RPMI7951 (cell line): ENCODE results near the gene OR2B2. TPM values are rescaled to one million over a fixed set of nuclear protein-coding genes. Genes with fewer than 3 reads are reported as not detected.
"Not testable (repeated sequence)": the region's sequence is repeated elsewhere in the genome, so short reads cannot be mapped to it uniquely, and the experiment has no call there.

Experiments used
- DNase-seq: peaks from one replicate; pipeline ENCODE4 v3.0.0-alpha.2; 2012; ENCODE audit warnings: low read depth
- total RNA-seq: library from RNA; depleted of rRNA; stranded (reverse); fragments of >200 nt; shearing (Covaris generic); gene quantifications from 2 replicates; pipeline ENCODE4 v1.2.3, GENCODE V29; 2014; rRNA removed

OR2B2 gene
- total RNA-seq = not detected in 2 replicates

GRCh38 chr6:27911956-27912446 is at the start of gene OR2B2:
Gene OR2B2, minus strand, starts transcription at chr6:27912396. Its CDS starts 77 bp downstream, at chr6:27912319.
- DNase-seq = no peak

DNA sequence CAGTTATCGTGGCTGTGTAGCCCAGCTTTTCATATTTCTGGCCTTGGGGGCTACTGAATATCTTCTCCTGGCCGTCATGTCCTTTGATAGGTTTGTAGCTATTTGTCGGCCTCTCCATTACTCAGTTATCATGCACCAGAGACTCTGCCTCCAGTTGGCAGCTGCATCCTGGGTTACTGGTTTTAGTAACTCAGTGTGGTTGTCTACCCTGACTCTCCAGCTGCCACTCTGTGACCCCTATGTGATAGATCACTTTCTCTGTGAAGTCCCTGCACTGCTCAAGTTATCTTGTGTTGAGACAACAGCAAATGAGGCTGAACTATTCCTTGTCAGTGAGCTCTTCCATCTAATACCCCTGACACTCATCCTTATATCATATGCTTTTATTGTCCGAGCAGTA is 45.3 kb upstream of the OR2B2 start:
- no peak for DNase-seq

DNA sequence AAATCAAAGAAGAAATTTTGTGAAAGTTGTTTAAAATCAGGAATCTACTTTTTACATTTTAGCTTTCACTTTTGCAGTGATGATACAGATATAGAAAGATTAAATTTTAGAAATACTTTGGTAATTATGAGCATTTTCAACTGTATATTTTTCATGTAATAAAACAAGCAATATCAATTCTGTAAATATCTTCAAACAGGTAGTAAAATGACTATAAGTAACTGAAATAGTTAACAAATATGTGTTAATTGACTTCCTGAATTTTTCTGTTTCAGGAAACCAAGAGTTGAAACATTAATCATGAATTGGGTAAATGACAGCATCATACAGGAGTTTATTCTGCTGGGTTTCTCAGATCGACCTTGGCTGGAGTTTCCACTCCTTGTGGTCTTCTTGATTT is 44.7 kb upstream of the OR2B2 start, which contains the start of gene OR2B6:
Gene OR2B6, plus strand, starts transcription at position 301 of the 400 bp plus-strand sequence. Its CDS starts 0 bp downstream, at position 301.
- DNase-seq = no peak

- no peak for DNase-seq
Measured at GRCh38 chr6:27951040-27951439, 38.8 kb upstream of the OR2B2 start.

GRCh38 chr6:27948237-27948636 is 36.0 kb upstream of the OR2B2 start:
- no peak for DNase-seq

DNA sequence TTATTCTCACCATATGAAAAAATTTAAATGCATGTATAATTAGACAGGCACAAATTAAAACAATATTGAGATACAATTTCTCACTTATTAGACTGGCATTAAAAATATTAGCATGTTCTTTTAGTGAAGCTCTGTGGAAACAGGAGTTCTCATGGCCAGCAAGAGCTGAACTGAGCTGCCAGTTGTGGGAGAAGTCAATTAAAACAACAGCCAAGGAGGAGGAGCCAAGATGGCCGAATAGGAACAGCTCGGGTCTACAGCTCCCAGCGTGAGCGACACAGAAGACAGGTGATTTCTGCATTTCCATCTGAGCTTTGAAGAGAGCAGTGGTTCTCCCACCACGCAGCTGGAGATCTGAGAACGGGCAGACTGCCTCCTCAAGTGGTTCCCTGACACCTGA is 30.9 kb upstream of the OR2B2 start:
- DNase-seq = not testable (repeated sequence)

- peak; percentile 11 for DNase-seq
Measured at GRCh38 chr6:27940766-27941165, 28.6 kb upstream of the OR2B2 start.

DNA sequence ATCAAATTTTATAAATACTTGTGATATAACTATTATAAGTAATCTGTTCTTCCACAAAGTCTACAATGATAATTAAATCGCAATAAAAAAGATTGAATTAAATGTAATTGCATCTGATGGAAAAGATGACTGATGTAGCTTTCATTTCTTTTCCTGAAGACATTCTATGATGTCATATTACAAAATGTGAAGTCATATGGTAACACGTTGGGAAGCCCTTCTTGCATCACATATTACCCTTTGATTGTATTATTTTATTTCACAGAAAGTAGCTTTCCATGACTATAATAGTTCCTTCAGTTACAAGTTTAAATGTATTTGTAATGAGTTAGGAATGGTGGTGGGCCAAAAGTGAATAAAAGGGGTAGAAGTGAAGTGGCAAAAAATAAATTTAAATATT is 19.0 kb upstream of the OR2B2 start:
- no peak for DNase-seq

DNA sequence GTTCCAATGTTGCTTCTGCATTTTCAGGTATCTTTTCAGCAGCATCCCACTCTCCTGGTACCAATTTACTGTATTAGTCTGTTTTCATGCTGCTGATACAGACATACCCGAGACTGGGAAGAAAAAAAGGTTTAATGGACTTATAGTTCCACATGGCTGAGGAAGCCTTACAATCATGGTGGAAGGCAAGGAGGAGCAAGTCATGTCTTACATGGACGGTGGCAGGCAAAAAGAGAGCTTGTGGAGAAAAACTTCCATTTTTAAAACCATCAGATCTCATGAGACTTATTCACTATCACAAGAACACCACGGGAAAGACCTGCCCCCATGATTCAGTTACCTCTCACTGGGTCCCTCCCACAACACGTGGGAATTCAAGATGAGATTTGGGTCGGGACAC is 17.7 kb upstream of the OR2B2 start:
- DNase-seq = not testable (repeated sequence)

- DNase-seq = not testable (repeated sequence)
Measured at GRCh38 chr6:27928041-27928440, 15.8 kb upstream of the OR2B2 start.

DNA sequence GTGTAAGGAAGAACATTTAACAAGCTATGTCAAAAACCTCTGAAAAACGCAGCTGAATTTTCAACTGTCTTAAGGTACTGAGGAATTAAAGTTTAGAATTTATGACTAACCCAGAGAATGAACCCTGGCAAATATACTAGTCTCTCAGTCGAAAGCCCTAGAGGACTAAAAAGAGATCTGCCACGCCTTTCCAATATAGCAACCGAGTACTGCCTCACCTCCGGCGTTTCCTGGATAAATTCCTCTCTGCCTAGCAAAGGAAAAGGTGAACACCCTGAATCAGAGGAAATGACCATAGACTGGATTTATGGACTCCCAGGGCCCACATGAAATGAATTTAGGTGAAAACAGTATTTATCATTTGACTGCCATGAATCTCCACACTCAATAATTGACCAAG is 12.0 kb upstream of the OR2B2 start:
- no peak for DNase-seq

GRCh38 chr6:27922949-27923348 is 10.8 kb upstream of the OR2B2 start:
- DNase-seq = no peak

- DNase-seq = no peak
Measured at GRCh38 chr6:27908017-27908416, 4.2 kb downstream of the OR2B2 start.

DNA sequence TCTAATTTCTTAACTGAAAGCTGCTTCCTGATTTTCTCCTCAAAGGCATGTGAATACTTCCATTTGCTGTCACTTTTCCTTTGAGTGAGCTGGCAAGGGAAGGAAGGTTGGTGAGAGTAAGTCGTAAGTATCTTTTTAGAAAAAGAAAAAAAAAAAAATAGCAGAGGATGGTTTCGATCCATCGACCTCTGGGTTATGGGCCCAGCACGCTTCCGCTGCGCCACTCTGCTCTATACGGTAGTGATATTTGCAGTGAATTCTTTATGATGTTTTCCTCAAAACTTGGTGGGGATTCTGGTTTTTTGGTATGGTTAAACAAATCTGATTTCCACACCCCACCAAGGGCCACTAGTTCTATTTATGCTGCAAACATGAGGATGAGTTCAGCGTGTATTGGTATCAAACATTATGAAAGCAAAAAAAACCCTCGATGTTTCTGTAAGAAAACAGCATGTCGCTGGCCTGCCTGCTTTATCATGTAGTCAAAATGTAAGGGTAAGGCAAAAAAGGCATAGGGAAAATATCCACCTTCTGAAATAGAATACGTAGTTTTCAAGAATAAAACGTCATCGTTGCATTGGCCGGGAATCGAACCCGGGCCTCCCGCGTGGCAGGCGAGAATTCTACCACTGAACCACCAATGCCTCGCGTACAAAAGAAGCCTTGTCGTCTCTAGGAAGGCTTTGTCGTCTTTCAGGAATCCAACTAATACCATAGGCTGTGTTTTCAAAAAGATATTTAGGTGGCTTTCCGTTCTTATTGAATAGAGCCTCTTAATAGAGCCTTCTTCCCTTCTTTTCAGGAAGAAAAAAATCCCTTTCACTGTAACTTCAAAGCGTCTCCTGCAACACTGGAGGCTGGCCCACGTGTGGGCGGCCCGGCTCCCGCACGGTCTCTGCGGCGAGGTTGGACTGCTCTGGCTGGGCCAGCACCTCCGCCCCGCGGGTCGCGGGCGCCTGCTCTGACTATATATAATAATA is 9.6 kb downstream of the OR2B2 start:
- peak; percentile 79 for DNase-seq

DNA sequence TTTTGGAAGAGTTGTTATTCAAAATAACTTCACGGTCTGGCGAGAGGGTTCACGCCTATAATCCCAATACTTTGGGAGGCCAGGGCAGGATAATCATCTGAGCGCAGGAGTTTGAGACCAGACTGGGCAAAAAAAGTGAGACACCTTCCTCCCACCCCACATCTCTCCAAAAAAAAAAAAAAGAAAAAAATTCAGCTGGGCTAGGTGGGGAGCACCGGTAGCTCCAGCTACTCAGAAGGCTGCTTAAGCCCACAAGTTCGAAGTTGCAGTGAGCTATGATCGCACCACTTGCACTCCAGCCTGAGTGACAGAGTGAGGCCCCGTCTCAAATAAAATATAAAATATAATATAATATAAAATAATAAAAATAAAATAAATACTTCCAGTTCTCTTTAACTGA is 10.4 kb downstream of the OR2B2 start:
- DNase-seq = no peak

DNA sequence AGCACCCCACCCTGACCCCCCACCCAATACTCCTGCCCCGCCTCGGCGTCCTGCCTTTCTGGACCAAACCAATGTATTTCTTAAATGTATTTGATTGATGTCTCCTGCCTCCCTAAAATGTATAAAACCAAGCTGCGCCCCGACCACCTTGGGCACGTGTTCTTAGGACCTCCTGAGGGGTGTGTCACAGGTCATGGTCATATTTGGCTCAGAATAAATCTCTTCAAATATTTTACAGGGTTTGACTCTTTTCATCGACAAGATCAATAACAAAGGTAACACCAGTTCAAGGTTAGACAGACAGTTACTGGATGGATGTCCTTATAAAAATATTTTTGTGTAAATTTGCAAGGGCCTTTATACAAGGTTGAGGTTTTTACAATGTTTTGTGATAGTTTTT is 12.0 kb downstream of the OR2B2 start:
- DNase-seq = not testable (repeated sequence)

DNA sequence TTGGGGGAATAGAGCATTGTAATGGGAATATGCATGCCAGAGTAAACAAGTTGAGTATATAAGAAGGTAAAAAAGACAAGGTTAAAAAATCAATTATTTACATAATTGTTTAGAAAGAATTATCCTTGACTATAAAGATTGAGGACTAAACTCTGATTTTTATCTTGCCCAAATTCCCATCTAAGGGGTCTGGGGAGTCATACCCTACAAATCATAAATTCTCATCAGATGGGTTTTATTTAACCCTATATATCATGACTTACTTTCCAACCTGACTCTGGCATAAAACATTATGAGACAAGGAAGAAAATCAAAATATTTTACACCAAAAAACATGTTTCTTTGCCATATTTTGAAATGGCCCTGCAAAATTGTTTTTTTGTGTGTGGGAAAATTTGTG is 12.7 kb downstream of the OR2B2 start:
- no peak for DNase-seq

DNA sequence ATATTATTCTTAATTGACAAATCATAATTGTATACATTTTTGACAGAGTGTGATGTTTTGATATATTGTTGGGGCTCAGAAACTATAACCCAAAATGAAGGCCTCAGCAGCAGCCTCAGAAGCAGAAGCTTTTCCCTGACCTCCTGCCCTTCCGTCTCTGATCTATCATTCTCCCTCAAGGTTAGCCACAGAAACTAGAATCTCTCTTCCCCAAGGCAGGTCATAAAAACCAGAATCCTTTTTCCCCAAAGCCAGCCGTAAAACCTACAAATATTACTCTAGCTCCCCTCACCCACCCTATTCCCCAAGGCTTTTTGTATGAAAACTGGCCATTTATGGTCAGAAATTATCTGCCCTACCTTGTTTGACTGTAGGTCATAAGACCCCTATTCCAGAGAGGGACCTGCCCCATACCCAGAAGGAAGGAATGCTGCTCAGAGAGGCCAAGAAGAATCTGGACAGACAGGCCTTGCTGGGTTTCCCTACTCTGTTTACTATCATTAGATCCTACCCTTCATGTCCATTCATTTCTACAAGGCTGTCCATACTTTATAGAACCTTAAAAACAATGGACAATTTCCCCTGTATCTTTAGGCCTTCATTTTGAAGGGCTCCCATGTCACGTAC is 14.5 kb downstream of the OR2B2 start:
- DNase-seq = no peak

GRCh38 chr6:27896398-27896796 is 15.8 kb downstream of the OR2B2 start:
- DNase-seq = no peak

GRCh38 chr6:27894839-27895762 is 17.1 kb downstream of the OR2B2 start:
- peak; percentile 86 for DNase-seq
